ENCODE measurements around the gene LRIF1.

The LRIF1 gene

GRCh38 chr1:110956586-110956985, 7.1 kb downstream of the LRIF1 start:
- H4K20me1 ChIP-seq (ENCODE audit: insufficient read depth, low read length) = peaks cover 43% of the 10 kb centered on the region; the same call in 1 of the 2 replicates
- H3K27me3 ChIP-seq (ENCODE audit: insufficient read depth, low read length, poor library complexity) = no peaks in the 10 kb centered on the region
- no peak overlapping the region for H2AFZ ChIP-seq (ENCODE audit: low read depth, low read length)
- H3K36me3 ChIP-seq (ENCODE audit: insufficient read depth, low read length) = peaks cover 47% of the 10 kb centered on the region
- no peak overlapping the region for H3K9ac ChIP-seq (ENCODE audit: low read depth, low read length)
- DNase-seq (no peak), ATAC-seq (ENCODE audit: insufficient read depth, low read depth) (no peak)
- no peaks in the 10 kb centered on the region for H3K9me3 ChIP-seq (ENCODE audit: insufficient read depth, low read length, severe bottlenecking)
- peaks cover 43% of the 10 kb centered on the region for H3K4me1 ChIP-seq (ENCODE audit: insufficient read depth, low read length)
- no peak overlapping the region for H3K27ac ChIP-seq (ENCODE audit: low read length)
- H3K4me3 ChIP-seq (ENCODE audit: low read depth in 1 of 2, low read length in 2 of 2) = no peak overlapping the region
- TF ChIP-seq EZH2 (IDR thresholded peaks at IDR 0.05; ENCODE audit: borderline replicate concordance, low read depth, low read length, severe bottlenecking) (no peak), CTCF (IDR thresholded peaks at IDR 0.05; ENCODE audit: borderline replicate concordance, extremely low read depth, low read length, poor library complexity, severe bottlenecking) (no peak)
- no peak overlapping the region for H3K4me2 ChIP-seq (ENCODE audit: insufficient read depth, low read length)
- H3K79me2 ChIP-seq (ENCODE audit: insufficient read depth, low read length) = peaks cover 95% of the 10 kb centered on the region

GRCh38 chr1:110953031-110953430, 10.7 kb downstream of the LRIF1 start:
- Histone ChIP-seq H3K27ac (ENCODE audit: low read length) (no peak overlapping the region), H4K20me1 (ENCODE audit: insufficient read depth, low read length) (peaks cover 32% of the 10 kb centered on the region; the same call in 1 of the 2 replicates), H3K4me1 (ENCODE audit: insufficient read depth, low read length) (peaks cover 15% of the 10 kb centered on the region; the same call in 1 of the 2 replicates), H3K4me2 (ENCODE audit: insufficient read depth, low read length) (no peak overlapping the region), H3K36me3 (ENCODE audit: insufficient read depth, low read length) (peaks cover 73% of the 10 kb centered on the region), H3K27me3 (ENCODE audit: insufficient read depth, low read length, poor library complexity) (no peaks in the 10 kb centered on the region), H3K4me3 (ENCODE audit: low read depth in 1 of 2, low read length in 2 of 2) (no peak overlapping the region), H2AFZ (ENCODE audit: low read depth, low read length) (no peak overlapping the region), H3K79me2 (ENCODE audit: insufficient read depth, low read length) (peaks cover 62% of the 10 kb centered on the region), H3K9me3 (ENCODE audit: insufficient read depth, low read length, severe bottlenecking) (no peaks in the 10 kb centered on the region), H3K9ac (ENCODE audit: low read depth, low read length) (no peak overlapping the region)
- no peak for DNase-seq
- no peak for ATAC-seq (ENCODE audit: insufficient read depth, low read depth)
- TF ChIP-seq CTCF (IDR thresholded peaks at IDR 0.05; ENCODE audit: borderline replicate concordance, extremely low read depth, low read length, poor library complexity, severe bottlenecking) = no peak
- no peak for TF ChIP-seq EZH2 (IDR thresholded peaks at IDR 0.05; ENCODE audit: borderline replicate concordance, low read depth, low read length, severe bottlenecking)

- no peak for ATAC-seq (ENCODE audit: insufficient read depth, low read depth)
- Histone ChIP-seq H3K9me3 (ENCODE audit: insufficient read depth, low read length, severe bottlenecking) (no peaks in the 10 kb centered on the region), H3K27me3 (ENCODE audit: insufficient read depth, low read length, poor library complexity) (no peaks in the 10 kb centered on the region), H3K79me2 (ENCODE audit: insufficient read depth, low read length) (peaks cover 53% of the 10 kb centered on the region), H3K27ac (ENCODE audit: low read length) (no peak overlapping the region), H2AFZ (ENCODE audit: low read depth, low read length) (no peak overlapping the region), H3K4me2 (ENCODE audit: insufficient read depth, low read length) (no peak overlapping the region), H3K4me1 (ENCODE audit: insufficient read depth, low read length) (peaks cover 9% of the 10 kb centered on the region; the same call in 1 of the 2 replicates), H3K4me3 (ENCODE audit: low read depth in 1 of 2, low read length in 2 of 2) (no peak overlapping the region), H3K9ac (ENCODE audit: low read depth, low read length) (no peak overlapping the region), H4K20me1 (ENCODE audit: insufficient read depth, low read length) (peaks cover 35% of the 10 kb centered on the region; the same call in 1 of the 2 replicates), H3K36me3 (ENCODE audit: insufficient read depth, low read length) (peaks cover 82% of the 10 kb centered on the region)
- no peak for DNase-seq
- TF ChIP-seq EZH2 (IDR thresholded peaks at IDR 0.05; ENCODE audit: borderline replicate concordance, low read depth, low read length, severe bottlenecking) (no peak), CTCF (IDR thresholded peaks at IDR 0.05; ENCODE audit: borderline replicate concordance, extremely low read depth, low read length, poor library complexity, severe bottlenecking) (no peak)
These were observed 11.7 kb downstream of the LRIF1 start for GRCh38 chr1:110952031-110952430.

All from DND-41 (cell line).